NOMO-1 treated with DMSO at 0.1 percent for 48 hours (cell line): Measurements from ENCODE around the gene CXCL14.
"Not testable (repeated sequence)": the region's sequence is repeated elsewhere in the genome, so short reads cannot be mapped to it uniquely, and the experiment has no call there.

Experiments used
- DNase-seq: peaks from one replicate; lab custom pipeline; 2025; ENCODE audit not compliant: unreplicated experiment; lab: John Stamatoyannopoulos, UW

The CXCL14 gene

GRCh38 chr5:135545099-135545498, 33.7 kb downstream of the CXCL14 start:
- DNase-seq: no peak

GRCh38 chr5:135543485-135544304, 35.1 kb downstream of the CXCL14 start:
- DNase-seq: no peak

GRCh38 chr5:135543001-135543484, 35.7 kb downstream of the CXCL14 start:
- DNase-seq: no peak

GRCh38 chr5:135541807-135542502, 36.8 kb downstream of the CXCL14 start:
- no peak for DNase-seq

- DNase-seq: no peak
Observed at GRCh38 chr5:135539430-135540005, 39.3 kb downstream of the CXCL14 start.

GRCh38 chr5:135538261-135538660, 40.5 kb downstream of the CXCL14 start:
- DNase-seq: no peak

- no peak for DNase-seq
Observed at GRCh38 chr5:135537745-135538144, 41.0 kb downstream of the CXCL14 start.

- no peak for DNase-seq
Observed at GRCh38 chr5:135537271-135537670, 41.5 kb downstream of the CXCL14 start.

- DNase-seq: peak; percentile 10
Observed at GRCh38 chr5:135535820-135536801, 42.7 kb downstream of the CXCL14 start, which contains the start of gene NEUROG1. Gene NEUROG1, minus strand, starts transcription at chr5:135535964. Its CDS starts 274 bp downstream, at chr5:135535690.

- peak; percentile 1 for DNase-seq
Observed at GRCh38 chr5:135535420-135535819, 43.4 kb downstream of the CXCL14 start.

GRCh38 chr5:135534609-135535419, 44.0 kb downstream of the CXCL14 start:
- no peak for DNase-seq

GRCh38 chr5:135533794-135534193, 45.0 kb downstream of the CXCL14 start:
- DNase-seq: no peak

- DNase-seq: no peak
Observed at GRCh38 chr5:135533334-135533733, 45.5 kb downstream of the CXCL14 start.

- DNase-seq: not testable (repeated sequence)
Observed at GRCh38 chr5:135529576-135529975, 49.2 kb downstream of the CXCL14 start.

GRCh38 chr5:135526924-135527323, 51.9 kb downstream of the CXCL14 start:
- DNase-seq: no peak

- no peak for DNase-seq
Observed at GRCh38 chr5:135521964-135522363, 56.8 kb downstream of the CXCL14 start.
